KMS-11 (cell line): ENCODE measurements around the gene ARHGAP22.

ENCODE experiments used
- H2AFZ ChIP-seq: fragments of 200-600 bp; sonication (generic); 2 replicates; pipeline ENCODE4 v1.6.1; 2016; ENCODE audit warnings: antibody characterized with exemption, mixed run types, low read depth
- H3K27ac ChIP-seq: fragments of 200-600 bp; sonication (generic); 2 replicates; pipeline ENCODE4 v1.6.1; 2016; ENCODE audit warnings: mild to moderate bottlenecking, mixed run types
- H3K27me3 ChIP-seq: fragments of 200-600 bp; sonication (generic); 2 replicates; pipeline ENCODE4 v1.6.1; 2017; ENCODE audit warnings: mild to moderate bottlenecking, low read depth, mixed run types, moderate library complexity; ENCODE audit not compliant: insufficient read depth
- H3K36me3 ChIP-seq: fragments of 200-600 bp; sonication (generic); 2 replicates; pipeline ENCODE4 v1.6.1; 2017; ENCODE audit warnings: mild to moderate bottlenecking, mixed run types; ENCODE audit not compliant: insufficient read depth
- H3K4me1 ChIP-seq: fragments of 200-600 bp; sonication (generic); 2 replicates; pipeline ENCODE4 v1.6.1; 2016; ENCODE audit warnings: mild to moderate bottlenecking, low read depth, mixed run types; ENCODE audit not compliant: poor library complexity, severe bottlenecking
- H3K4me2 ChIP-seq: fragments of 200-600 bp; sonication (generic); 2 replicates; pipeline ENCODE4 v1.7.0; 2016; ENCODE audit warnings: mild to moderate bottlenecking, mixed run types
- H3K4me3 ChIP-seq: fragments of 200-600 bp; sonication (generic); IDR thresholded peaks from 2 replicates; pipeline ENCODE4 v1.6.1; 2017; ENCODE audit warnings: low read depth, low read length, mixed read lengths; ENCODE audit not compliant: insufficient read depth
- H3K79me2 ChIP-seq: fragments of 200-600 bp; sonication (generic); 2 replicates; pipeline ENCODE4 v1.6.1; 2016; ENCODE audit warnings: low read depth, mixed run types; ENCODE audit not compliant: insufficient read depth
- H3K9ac ChIP-seq: fragments of 200-600 bp; sonication (generic); 2 replicates; pipeline ENCODE4 v1.6.1; 2016; ENCODE audit warnings: mild to moderate bottlenecking, mixed run types
- H4K20me1 ChIP-seq: fragments of 200-600 bp; sonication (generic); 2 replicates; pipeline ENCODE4 v1.6.1; 2016; ENCODE audit warnings: mild to moderate bottlenecking, mixed run types; ENCODE audit not compliant: insufficient read depth
- CTCF ChIP-seq: fragments of 200-600 bp; sonication (generic); conservative IDR thresholded peaks from 2 replicates; pipeline ENCODE4 v1.6.1; 2017; ENCODE audit warnings: low read depth, mild to moderate bottlenecking, antibody characterized with exemption, low read length, moderate library complexity, mixed read lengths

ARHGAP22 gene

GRCh38 chr10:48501226-48501625 is 103.6 kb downstream of the ARHGAP22 start:
- no peak overlapping the region for H3K4me3 ChIP-seq
- no peak overlapping the region for H3K9ac ChIP-seq
- H4K20me1 ChIP-seq = no peaks in the 10 kb centered on the region
- H3K4me1 ChIP-seq = no peaks in the 10 kb centered on the region
- no peak overlapping the region for H3K27ac ChIP-seq
- H3K4me2 ChIP-seq = no peak overlapping the region
- no peaks in the 10 kb centered on the region for H3K27me3 ChIP-seq
- no peaks in the 10 kb centered on the region for H3K79me2 ChIP-seq
- H2AFZ ChIP-seq = no peak overlapping the region
- H3K36me3 ChIP-seq = no peaks in the 10 kb centered on the region
- TF ChIP-seq CTCF = no peak

- Histone ChIP-seq H3K36me3 (no peaks in the 10 kb centered on the region), H3K9ac (no peak overlapping the region), H3K27ac (no peak overlapping the region), H4K20me1 (no peaks in the 10 kb centered on the region), H3K4me3 (no peak overlapping the region), H2AFZ (no peak overlapping the region), H3K79me2 (no peaks in the 10 kb centered on the region), H3K27me3 (no peaks in the 10 kb centered on the region), H3K4me1 (no peaks in the 10 kb centered on the region), H3K4me2 (no peak overlapping the region)
- TF ChIP-seq CTCF = no peak
Observed at GRCh38 chr10:48500771-48501170, 104.1 kb downstream of the ARHGAP22 start.

GRCh38 chr10:48498940-48499510 is 105.8 kb downstream of the ARHGAP22 start:
- Histone ChIP-seq H3K79me2 (no peaks in the 10 kb centered on the region), H3K27ac (no peak overlapping the region), H4K20me1 (no peaks in the 10 kb centered on the region), H3K9ac (no peak overlapping the region), H3K4me2 (no peak overlapping the region), H3K4me3 (no peak overlapping the region), H3K36me3 (no peaks in the 10 kb centered on the region), H2AFZ (no peak overlapping the region), H3K27me3 (no peaks in the 10 kb centered on the region), H3K4me1 (no peaks in the 10 kb centered on the region)
- no peak for TF ChIP-seq CTCF

- Histone ChIP-seq H3K4me3 (no peak overlapping the region), H3K9ac (no peak overlapping the region), H2AFZ (no peak overlapping the region), H3K4me2 (no peak overlapping the region), H3K79me2 (no peaks in the 10 kb centered on the region), H3K27me3 (no peaks in the 10 kb centered on the region), H4K20me1 (no peaks in the 10 kb centered on the region), H3K36me3 (no peaks in the 10 kb centered on the region), H3K27ac (no peak overlapping the region), H3K4me1 (no peaks in the 10 kb centered on the region)
- no peak for TF ChIP-seq CTCF
Observed at GRCh38 chr10:48497780-48498770, 106.8 kb downstream of the ARHGAP22 start.
